NT2/D1 (cell line): Measurements from ENCODE around the gene CCDC177.

ENCODE experiments used
- DNase-seq: peaks from one replicate; pipeline ENCODE4 v3.0.0-alpha.2; 2011; ENCODE audit warnings: low read depth, low spot score
- H3K27me3 ChIP-seq: 2 replicates; pipeline ENCODE4 v1.6.0; 2011; ENCODE audit warnings: mild to moderate bottlenecking; ENCODE audit not compliant: insufficient read length, insufficient read depth
- H3K36me3 ChIP-seq: 2 replicates; pipeline ENCODE4 v1.6.1; 2011; ENCODE audit warnings: mild to moderate bottlenecking, low read length, mixed read lengths; ENCODE audit not compliant: insufficient read depth, insufficient read length
- H3K4me1 ChIP-seq: 2 replicates; pipeline ENCODE4 v1.5.1; 2011; ENCODE audit not compliant: insufficient read depth, insufficient read length
- H3K4me3 ChIP-seq: 2 replicates; pipeline ENCODE4 v1.5.1; 2011; ENCODE audit warnings: low read depth; ENCODE audit not compliant: insufficient read length
- H3K9ac ChIP-seq: 2 replicates; pipeline ENCODE4 v1.6.0; 2011; ENCODE audit warnings: low read depth; ENCODE audit not compliant: insufficient read length
- H3K9me3 ChIP-seq: 2 replicates; pipeline ENCODE4 v1.5.1; 2011; ENCODE audit warnings: mild to moderate bottlenecking, low read length; ENCODE audit not compliant: insufficient read depth
- SUZ12 ChIP-seq: IDR thresholded peaks from 2 replicates; pipeline ENCODE4 v1.6.1; 2011; ENCODE audit not compliant: insufficient read length, insufficient read depth; ENCODE audit errors: extremely low read depth
- YY1 ChIP-seq: IDR thresholded peaks from 2 replicates; pipeline ENCODE4 v1.6.1; 2011; ENCODE audit not compliant: insufficient read length, insufficient read depth
- ZNF274 ChIP-seq: IDR thresholded peaks from 2 replicates; pipeline ENCODE4 v1.6.1; 2011; ENCODE audit warnings: mild to moderate bottlenecking, low read depth, low read length

Gene CCDC177

GRCh38 chr14:69582829-69583228 is 8.2 kb upstream of the CCDC177 start:
- Histone ChIP-seq H3K4me1 (peaks cover 3% of the 10 kb centered on the region), H3K36me3 (no peaks in the 10 kb centered on the region), H3K4me3 (no peak overlapping the region)

GRCh38 chr14:69582212-69582611 is 7.5 kb upstream of the CCDC177 start:
- Histone ChIP-seq H3K4me1 (peaks cover 3% of the 10 kb centered on the region), H3K9ac (no peak overlapping the region), H3K4me3 (no peak overlapping the region), H3K36me3 (no peaks in the 10 kb centered on the region), H3K9me3 (peaks cover 4% of the 10 kb centered on the region; the same call in 1 of the 2 replicates), H3K27me3 (no peaks in the 10 kb centered on the region)
- TF ChIP-seq YY1 (no peak), ZNF274 (no peak), SUZ12 (no peak)
- DNase-seq = no peak

More at GRCh38 chr14:69582829-69583228, 8.2 kb upstream of the CCDC177 start:
- no peak for TF ChIP-seq YY1
- Histone ChIP-seq H3K9ac (no peak overlapping the region), H3K27me3 (no peaks in the 10 kb centered on the region), H3K9me3 (peaks cover 4% of the 10 kb centered on the region; the same call in 1 of the 2 replicates)
- DNase-seq = no peak

DNA sequence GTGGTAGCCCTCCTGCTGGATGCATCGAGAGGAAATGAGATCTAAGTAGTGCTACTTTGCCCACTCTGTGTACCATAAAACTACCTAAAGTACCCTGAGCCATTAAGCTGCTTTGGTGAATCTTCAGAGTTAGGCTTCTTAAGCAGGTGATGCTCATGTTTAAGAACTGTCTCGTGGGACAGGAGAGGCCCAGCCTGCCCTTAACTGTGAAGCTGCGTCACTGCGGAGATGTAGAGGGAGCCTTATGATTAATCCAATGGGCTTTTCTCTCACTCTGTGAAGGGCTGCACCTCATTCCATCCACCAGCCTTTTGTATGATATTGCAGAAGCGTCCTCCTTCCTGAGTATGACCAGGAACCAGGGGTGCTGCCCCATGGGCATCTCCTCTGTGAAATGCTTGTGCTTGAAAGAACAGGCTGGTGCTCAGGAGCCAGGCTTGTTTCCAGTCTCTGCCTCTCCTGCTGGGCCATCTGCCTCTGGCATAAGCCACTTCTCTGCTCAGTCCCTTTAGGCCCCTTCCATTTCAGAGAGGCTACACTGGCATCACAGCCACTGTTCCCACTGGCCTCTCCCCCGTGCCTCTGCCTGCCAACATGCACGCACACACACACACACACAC is 6.8 kb upstream of the CCDC177 start:
- Histone ChIP-seq H3K9ac (no peak overlapping the region), H3K4me1 (peaks cover 3% of the 10 kb centered on the region), H3K9me3 (peaks cover 4% of the 10 kb centered on the region; the same call in 1 of the 2 replicates), H3K36me3 (no peaks in the 10 kb centered on the region), H3K4me3 (no peak overlapping the region), H3K27me3 (no peaks in the 10 kb centered on the region)
- TF ChIP-seq SUZ12 (no peak), ZNF274 (no peak), YY1 (no peak)
- no peak for DNase-seq

- H3K9me3 ChIP-seq = peaks cover 4% of the 10 kb centered on the region; the same call in 1 of the 2 replicates
- peak; percentile 44 for DNase-seq
- no peak overlapping the region for H3K9ac ChIP-seq
- peaks cover 3% of the 10 kb centered on the region for H3K4me1 ChIP-seq
- H3K4me3 ChIP-seq = no peak overlapping the region
- H3K36me3 ChIP-seq = no peaks in the 10 kb centered on the region
- H3K27me3 ChIP-seq = no peaks in the 10 kb centered on the region
- TF ChIP-seq ZNF274 (no peak), SUZ12 (no peak), YY1 (no peak)
Observed at GRCh38 chr14:69580009-69580577, 5.4 kb upstream of the CCDC177 start.

- no peak overlapping the region for H3K9ac ChIP-seq
- H3K9me3 ChIP-seq = peaks cover 4% of the 10 kb centered on the region; the same call in 1 of the 2 replicates
- peaks cover 3% of the 10 kb centered on the region for H3K4me1 ChIP-seq
- TF ChIP-seq ZNF274 = no peak
- no peak for TF ChIP-seq YY1
- no peak for TF ChIP-seq SUZ12
- H3K27me3 ChIP-seq = no peaks in the 10 kb centered on the region
- no peak for DNase-seq
- H3K4me3 ChIP-seq = no peak overlapping the region
- H3K36me3 ChIP-seq = no peaks in the 10 kb centered on the region
Observed at GRCh38 chr14:69579476-69579875, 4.8 kb upstream of the CCDC177 start.

DNA sequence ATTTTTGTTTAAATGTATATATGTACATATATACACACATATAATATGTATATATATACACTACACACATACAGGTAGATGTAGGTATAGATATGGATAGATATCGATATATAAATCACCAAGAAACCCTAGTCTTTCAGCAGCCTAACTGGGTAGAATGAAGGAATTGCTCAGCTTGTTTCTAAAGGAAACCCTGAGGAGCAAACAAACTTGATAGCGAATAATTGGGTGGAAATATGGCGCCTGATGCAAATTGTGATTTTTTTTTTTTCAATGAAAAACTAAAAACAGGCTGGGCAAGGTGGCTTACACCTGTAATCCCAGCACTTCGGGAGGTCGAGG is 254 bp upstream of the CCDC177 start:
- TF ChIP-seq ZNF274 = no peak
- no peak for TF ChIP-seq SUZ12
- no peak for TF ChIP-seq YY1
- DNase-seq = no peak
- H3K9me3 ChIP-seq = no peaks in the 10 kb centered on the region; the same call in 1 of the 2 replicates
- H3K4me1 ChIP-seq = peaks cover 9% of the 10 kb centered on the region
- H3K27me3 ChIP-seq = peaks cover 33% of the 10 kb centered on the region
- no peaks in the 10 kb centered on the region for H3K36me3 ChIP-seq
- no peak overlapping the region for H3K4me3 ChIP-seq
- H3K9ac ChIP-seq = no peak overlapping the region

- peak overlapping the region; percentile 61 for H3K9ac ChIP-seq
- H3K36me3 ChIP-seq = no peaks in the 10 kb centered on the region
- H3K4me1 ChIP-seq = peaks cover 9% of the 10 kb centered on the region
- peak overlapping the region; percentile 43 for H3K4me3 ChIP-seq
- H3K9me3 ChIP-seq = no peaks in the 10 kb centered on the region; the same call in 1 of the 2 replicates
- TF ChIP-seq ZNF274 (no peak), SUZ12 (no peak), YY1 (no peak)
- H3K27me3 ChIP-seq = peaks cover 34% of the 10 kb centered on the region
- no peak for DNase-seq
Observed at GRCh38 chr14:69573831-69574262, 824 bp downstream of the CCDC177 start.
